Prostate gland (tissue), 2 donors: ENCODE data around the gene CEP70. TPM values are rescaled to one million over a fixed set of nuclear protein-coding genes. Genes with fewer than 3 reads are reported as not detected.
"Not testable (repeated sequence)": the region's sequence is repeated elsewhere in the genome, so short reads cannot be mapped to it uniquely, and the experiment has no call there.

Experiments used
- DNase-seq: peaks from one replicate; pipeline ENCODE4 v3.0.0-alpha.2; 2019; ENCODE audit warnings: low spot score
- H3K27ac ChIP-seq, 2 donors: fragments of 200-600 bp; sonication (generic); 2 replicates each; pipeline ENCODE4 v1.5.1; 2017 to 2019
- H3K27me3 ChIP-seq: fragments of 200-600 bp; sonication (generic); replicated peaks from 2 replicates; pipeline ENCODE4 v1.5.1; 2019; ENCODE audit not compliant: insufficient read depth
- H3K36me3 ChIP-seq, 2 donors: fragments of 200-600 bp; sonication (generic); 1 replicate in 1 of 2; 2 replicates in 1 of 2; pipeline versions ENCODE4 v1.5.1 to v1.8.1; 2017 to 2019
- H3K4me1 ChIP-seq: fragments of 200-600 bp; sonication (generic); replicated peaks from 2 replicates; pipeline ENCODE4 v1.5.1; 2019
- H3K4me3 ChIP-seq, 2 donors: fragments of 200-600 bp; sonication (generic); 2 replicates each; pipeline ENCODE4 v1.5.1; 2017 to 2019
- H3K9me3 ChIP-seq: fragments of 200-600 bp; sonication (generic); 2 replicates; pipeline ENCODE4 v1.5.1; 2017
- CTCF ChIP-seq, 4 experiments: fragments of 200-600 bp in 2 of 4; fragments of 450-650 bp in 2 of 4; sonication (generic) in 2 of 4; IDR thresholded peaks; 1 replicate in 3 of 4; 2 replicates in 1 of 4; pipeline ENCODE4 v1.5.1; 2016 to 2019; ENCODE audit warnings: antibody characterized with exemption in 4 of 4, mild to moderate bottlenecking in 2 of 4, moderate library complexity in 2 of 4
- POLR2A ChIP-seq: fragments of 450-650 bp; IDR thresholded peaks from one replicate; pipeline ENCODE4 v1.6.1; 2016; ENCODE audit warnings: antibody characterized with exemption, mild to moderate bottlenecking
- POLR2AphosphoS5 ChIP-seq: sonication (generic); formaldehyde crosslinking; IDR thresholded peaks from one replicate; pipeline ENCODE4 v1.6.1; 2017; ENCODE audit warnings: antibody characterized with exemption
- WGBS: methylation state at CpG from one replicate; pipeline ENCODE4 v1.1.5; 2018; 5-methylcytosine and 5-hydroxymethylcytosine counted together
- intact Hi-C: fragments of 100-400 bp; cut with DNase I; formaldehyde crosslinking; loops from one replicate; pipeline ENCODE4 v1.14.2; 2022
- total RNA-seq, 2 donors: library from RNA; depleted of rRNA; stranded (reverse); fragments of >200 nt; gene quantifications; one replicate each; pipeline ENCODE4 v1.1.0, GENCODE V29; 2016

CEP70 gene
- total RNA-seq, 2 donors from 2014 or later: 24.1 to 38.0 TPM

GRCh38 chr3:138615462-138615861 is 21.4 kb upstream of the CEP70 start:
- TF ChIP-seq POLR2A (no peak), POLR2AphosphoS5 (no peak), CTCF (IDR thresholded peaks at IDR 0.05) (no peak)
- intact Hi-C loops: no loop called here
- no peak for DNase-seq
- Histone ChIP-seq H3K27ac (no peak overlapping the region), H3K4me1 (no peaks in the 10 kb centered on the region), H3K4me3 (no peak overlapping the region), H3K9me3 (no peaks in the 10 kb centered on the region), H3K36me3 (no peaks in the 10 kb centered on the region), H3K27me3 (no peaks in the 10 kb centered on the region)
- 68% methylated on average over 1 of the region's 1 CpG for WGBS

- no peaks in the 10 kb centered on the region for H3K4me1 ChIP-seq
- H3K4me3 ChIP-seq: peak overlapping the region; percentile 78 to 88
- H3K27me3 ChIP-seq: no peaks in the 10 kb centered on the region
- no peak for TF ChIP-seq CTCF (IDR thresholded peaks at IDR 0.05)
- no peak for TF ChIP-seq POLR2AphosphoS5
- no peak for TF ChIP-seq POLR2A
- no peaks in the 10 kb centered on the region for H3K9me3 ChIP-seq
- DNase-seq: no peak
- peak overlapping the region; percentile 91 to 95 for H3K27ac ChIP-seq
- WGBS: 60% methylated on average over 6 of the region's 6 CpGs
- no peaks in the 10 kb centered on the region for H3K36me3 ChIP-seq
- intact Hi-C loops: loop anchor here (5.0 kb wide), 1 partner anchor 222 kb away; the partner anchor contains the start of gene PIK3CB
These were observed 15.8 kb upstream of the CEP70 start for GRCh38 chr3:138609898-138610266.

- Histone ChIP-seq H3K9me3 (no peaks in the 10 kb centered on the region), H3K36me3 (no peaks in the 10 kb centered on the region), H3K27ac (peak within 1 kb of the TSS; percentile 91 to 95), H3K4me1 (no peaks in the 10 kb centered on the region), H3K4me3 (peak within 1 kb of the TSS; percentile 78 to 88), H3K27me3 (no peaks in the 10 kb centered on the region)
- 3% methylated on average over 50 of the region's 68 CpGs for WGBS
- intact Hi-C loops: loop anchor here (5.0 kb wide), 1 partner anchor 224 kb away; the partner anchor contains the start of gene PIK3CB
- TF ChIP-seq CTCF (IDR thresholded peaks at IDR 0.05): no peak
- TF ChIP-seq POLR2AphosphoS5: peak; percentile 12
- DNase-seq: peak; percentile 56
These were observed 14.5 kb upstream of the CEP70 start, which contains the start of gene FAIM for GRCh38 chr3:138608322-138609135. FAIM (plus strand) TSS chr3:138608771; CDS start chr3:138619727, 10,956 bp downstream.

- intact Hi-C loops: not testable (repeated sequence)
These were observed 10.1 kb upstream of the CEP70 start for GRCh38 chr3:138604106-138604595.

GRCh38 chr3:138601661-138602060 is 7.6 kb upstream of the CEP70 start:
- H3K9me3 ChIP-seq, H3K27ac ChIP-seq, H3K36me3 ChIP-seq, H3K27me3 ChIP-seq, H3K4me1 ChIP-seq, DNase-seq, intact Hi-C loops, H3K4me3 ChIP-seq: not testable (repeated sequence)
- 70% methylated on average over 2 of the region's 2 CpGs for WGBS

More at GRCh38 chr3:138604106-138604595, 10.1 kb upstream of the CEP70 start:
- not testable (repeated sequence) for H3K4me3 ChIP-seq, H3K27ac ChIP-seq, DNase-seq, H3K4me1 ChIP-seq, H3K9me3 ChIP-seq, H3K27me3 ChIP-seq, H3K36me3 ChIP-seq
- 97% methylated on average over 5 of the region's 5 CpGs for WGBS
